GM21423 (cell line): ENCODE results near the gene ROBO3.

Source experiments
- ATAC-seq: cut with Tn5 transposase; IDR thresholded peaks from one replicate; pipeline ENCODE4 v1.9.1; 2021; ENCODE audit warnings: mild to moderate bottlenecking, moderate library complexity; ENCODE audit not compliant: unreplicated experiment

ROBO3 gene

GRCh38 chr11:124891373-124891861 lies 26.2 kb downstream of the ROBO3 start:
- no peak for ATAC-seq

DNA sequence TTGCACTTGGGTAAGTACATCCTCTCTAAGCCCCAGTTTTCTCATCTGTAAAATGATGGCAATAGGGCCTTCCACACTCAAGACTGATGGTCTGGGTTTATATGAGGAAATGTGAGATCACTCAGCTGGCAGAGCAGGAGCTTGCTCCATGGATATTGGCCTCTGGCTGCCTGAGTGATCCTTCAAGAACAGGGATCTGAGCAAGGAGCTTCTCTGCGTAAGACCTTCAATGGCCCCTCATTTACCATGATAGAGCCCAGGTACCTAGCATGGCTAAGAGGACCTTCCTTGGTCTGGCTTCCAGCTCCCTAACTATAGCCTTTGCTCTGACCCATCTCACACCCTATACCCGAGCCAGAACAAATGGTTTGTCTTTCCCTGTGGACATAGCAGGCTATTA lies 26.9 kb downstream of the ROBO3 start:
- no peak for ATAC-seq

DNA sequence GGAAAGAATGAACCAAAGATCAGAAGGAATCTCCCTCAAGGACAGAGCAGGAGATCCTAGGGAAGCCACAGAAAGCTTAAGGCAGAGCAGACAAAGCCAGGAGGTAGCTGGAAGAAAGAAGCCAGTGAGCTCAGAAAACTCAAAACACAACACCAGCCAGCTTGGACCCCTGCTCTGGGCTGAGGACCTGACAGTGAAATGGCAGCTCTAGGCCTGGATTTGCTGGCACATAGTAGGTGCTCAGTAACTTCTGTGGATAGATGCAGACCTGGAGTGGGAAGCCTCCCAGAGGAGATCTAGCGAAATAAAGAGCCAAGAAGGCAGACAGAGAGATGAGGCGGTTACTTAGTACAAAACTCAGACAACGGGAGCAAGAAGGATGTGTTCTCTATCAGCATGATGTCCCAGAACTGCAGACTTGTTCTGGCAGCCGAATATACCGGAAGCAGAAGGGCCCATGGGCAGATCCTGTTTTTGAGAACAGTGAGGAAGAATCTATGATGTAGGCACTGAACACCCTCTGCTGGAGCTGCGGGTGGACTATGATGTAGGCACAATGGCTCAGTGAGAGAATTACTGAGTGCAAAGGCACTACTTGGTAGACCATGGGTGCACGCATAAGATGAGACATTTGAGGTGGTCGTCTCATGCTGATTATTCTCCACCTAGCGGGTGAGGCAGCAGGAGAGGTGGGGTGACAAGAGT lies 27.7 kb downstream of the ROBO3 start:
- ATAC-seq: no peak

DNA sequence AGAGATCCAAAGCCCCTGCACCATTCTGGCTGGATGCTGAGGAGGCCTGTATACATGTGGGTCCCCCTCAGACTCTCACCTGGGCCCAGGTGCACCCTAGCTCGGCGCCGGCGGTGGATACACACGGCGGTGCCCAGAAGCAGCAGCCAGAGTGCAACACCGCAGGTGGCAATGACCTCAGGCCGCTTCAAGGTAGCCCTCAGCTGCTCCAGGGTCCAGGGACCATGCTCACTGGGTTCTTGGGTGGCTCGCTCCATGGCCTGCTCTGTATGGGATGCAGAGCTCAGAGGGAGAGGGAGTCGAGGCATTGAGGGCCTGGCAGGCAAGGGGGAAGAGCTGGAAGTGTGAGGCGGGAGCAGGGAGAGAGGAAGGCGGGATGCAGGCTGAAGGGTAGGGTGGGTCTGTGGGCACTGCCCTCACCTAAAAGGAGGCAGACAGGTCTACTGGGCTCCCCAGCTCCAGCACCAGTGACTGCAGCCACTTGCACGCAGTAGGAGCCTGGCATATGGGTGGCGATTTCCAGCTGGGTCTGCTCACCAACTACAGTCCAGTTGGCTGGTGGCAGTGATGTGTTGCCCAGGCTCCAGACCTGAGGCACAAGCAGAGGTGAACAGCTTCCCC lies 28.7 kb downstream of the ROBO3 start:
- no peak for ATAC-seq

DNA sequence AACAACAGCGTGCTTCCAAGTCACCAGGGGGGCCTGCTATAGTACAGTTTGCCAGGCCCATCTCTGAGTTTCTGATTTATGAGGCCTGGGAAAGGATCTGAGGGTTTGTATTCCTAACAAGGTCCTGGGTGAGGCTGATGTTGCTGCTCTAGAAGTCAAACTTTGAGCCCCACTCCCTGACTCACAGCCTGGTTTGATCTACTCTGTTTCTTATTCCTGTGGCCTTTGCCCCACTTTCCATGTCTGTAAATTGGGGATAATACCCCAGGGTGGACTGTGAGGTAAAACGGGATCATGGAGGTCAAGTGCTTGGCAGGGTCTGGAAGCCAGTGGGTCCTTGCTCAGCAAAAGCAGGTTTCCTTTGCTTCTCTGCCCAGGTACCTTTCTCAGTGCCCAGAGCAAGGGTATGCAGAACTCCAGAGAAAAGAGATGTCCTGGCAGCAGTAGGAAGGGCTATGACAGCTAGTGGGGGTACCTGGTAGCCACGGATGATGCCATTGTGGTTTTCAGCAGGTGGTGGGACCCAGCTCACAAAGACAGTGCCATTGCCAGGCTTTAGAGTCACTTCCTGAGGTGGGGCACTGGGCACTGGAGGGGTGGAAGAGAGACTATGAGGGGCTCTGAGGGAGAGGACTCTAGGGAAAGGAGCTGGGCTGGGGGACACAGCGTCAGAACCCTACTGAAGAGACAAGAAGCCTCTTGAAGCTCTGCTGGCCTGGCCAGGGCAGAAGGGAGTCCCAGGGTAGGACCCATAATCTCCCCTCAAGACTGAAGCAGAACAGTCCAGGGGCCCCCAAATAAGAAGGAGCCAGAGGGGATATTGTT lies 29.6 kb downstream of the ROBO3 start:
- ATAC-seq: no peak

DNA sequence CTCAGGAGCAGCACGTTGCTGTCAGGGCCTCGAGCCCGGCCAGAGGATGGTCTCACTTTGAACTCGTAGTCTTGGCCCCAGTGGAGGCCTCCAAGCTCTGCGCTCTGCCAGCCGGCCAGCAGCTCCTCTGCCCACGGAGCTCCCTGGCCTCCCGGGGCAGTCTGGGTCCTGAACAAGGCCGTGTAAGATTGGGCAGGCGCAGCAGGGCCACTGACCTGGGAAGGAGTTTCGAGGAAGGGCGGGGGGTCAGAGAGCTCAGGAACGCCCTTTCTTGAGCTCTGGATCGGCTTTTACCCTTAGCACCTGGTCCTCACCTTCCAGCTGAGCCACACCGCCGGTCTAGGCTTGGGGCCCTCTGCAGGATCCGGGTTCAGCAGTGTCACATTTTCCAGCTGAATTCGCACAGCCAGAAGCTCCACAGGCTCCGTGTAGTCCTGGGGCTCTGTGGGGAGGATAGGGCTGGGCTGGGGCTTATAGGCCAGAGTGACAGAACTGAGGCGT lies 30.3 kb downstream of the ROBO3 start:
- ATAC-seq: no peak

DNA sequence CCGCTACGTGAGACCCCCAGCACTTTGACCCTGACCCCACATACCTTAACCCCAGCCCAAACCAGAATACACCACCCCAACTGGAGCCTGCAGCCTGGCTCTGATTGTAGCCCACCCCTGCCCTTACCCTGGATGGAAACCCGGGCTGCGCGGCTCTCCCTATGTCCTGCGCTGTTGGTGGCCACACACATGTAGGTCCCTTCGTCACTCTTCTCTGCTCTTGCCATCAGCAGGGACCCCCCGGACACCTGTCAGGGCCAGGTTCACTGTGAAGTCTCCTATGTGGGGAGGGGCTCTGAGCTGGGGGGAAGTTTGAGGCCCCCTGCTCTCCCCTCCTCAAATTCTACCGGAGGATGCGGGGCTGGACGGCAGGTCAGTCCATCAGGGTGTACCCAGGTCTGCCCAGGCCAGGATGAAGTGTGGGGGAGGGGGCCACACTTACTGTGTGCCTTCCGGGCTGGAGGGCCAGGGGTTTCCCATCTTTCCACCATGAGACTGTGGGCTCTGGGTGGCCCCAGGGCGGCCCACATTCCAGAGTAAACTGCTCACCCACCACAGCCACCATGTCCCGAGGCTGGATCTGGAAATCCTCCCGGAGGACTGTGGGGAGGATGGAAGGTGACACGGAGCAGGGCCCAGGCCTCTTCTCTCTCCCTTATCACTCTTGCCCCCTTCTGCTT lies 31.0 kb downstream of the ROBO3 start:
- ATAC-seq: no peak

- no peak for ATAC-seq
Observed at GRCh38 chr11:124896821-124897391, 31.7 kb downstream of the ROBO3 start.

GRCh38 chr11:124897674-124898262 lies 32.5 kb downstream of the ROBO3 start, which contains the start of gene ROBO4:
ROBO4 (minus strand) TSS chr11:124897865; CDS start chr11:124897795, 70 bp downstream.
- no peak for ATAC-seq

DNA sequence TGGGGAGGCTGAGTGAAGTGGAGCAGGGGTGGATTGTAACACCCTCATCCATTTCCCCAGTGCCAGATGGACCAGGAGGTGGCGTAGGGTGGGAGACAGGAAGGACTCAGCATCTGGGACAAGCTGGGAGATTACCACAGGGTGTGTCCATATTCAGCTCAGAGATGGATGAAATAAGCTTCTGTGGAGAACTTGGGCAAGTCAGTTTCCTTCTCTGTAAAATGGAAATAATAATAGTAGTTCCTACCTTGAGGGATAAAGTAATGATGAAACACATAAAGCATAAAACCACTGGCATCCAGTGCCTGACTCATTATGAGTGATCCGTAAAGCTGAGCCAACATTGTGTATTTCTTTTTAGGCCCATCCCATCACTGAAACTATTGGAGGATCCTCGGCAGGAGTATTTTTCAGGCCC lies 33.0 kb downstream of the ROBO3 start:
- ATAC-seq: no peak

DNA sequence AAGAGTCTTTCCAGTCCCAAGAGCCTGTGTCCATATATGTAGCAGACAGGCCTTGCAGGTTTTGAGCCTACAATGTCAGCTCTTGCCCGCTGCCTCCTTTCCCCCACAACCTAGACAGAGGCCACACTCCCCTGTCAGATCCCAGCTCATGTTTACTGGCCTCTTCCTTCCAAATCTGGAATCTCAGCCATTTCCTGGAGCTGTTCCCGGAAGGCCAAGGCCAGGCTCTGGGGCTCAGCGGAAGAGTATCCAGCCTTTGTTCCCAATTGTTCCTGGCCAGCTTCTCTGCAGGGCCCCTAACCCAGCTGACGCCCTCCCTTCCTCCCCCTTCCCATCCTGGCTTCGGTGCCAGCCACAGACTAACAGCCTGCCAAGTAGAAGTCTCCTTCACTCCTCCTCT lies 33.5 kb downstream of the ROBO3 start:
- no peak for ATAC-seq

GRCh38 chr11:124899383-124900145 lies 34.3 kb downstream of the ROBO3 start:
- ATAC-seq: no peak

DNA sequence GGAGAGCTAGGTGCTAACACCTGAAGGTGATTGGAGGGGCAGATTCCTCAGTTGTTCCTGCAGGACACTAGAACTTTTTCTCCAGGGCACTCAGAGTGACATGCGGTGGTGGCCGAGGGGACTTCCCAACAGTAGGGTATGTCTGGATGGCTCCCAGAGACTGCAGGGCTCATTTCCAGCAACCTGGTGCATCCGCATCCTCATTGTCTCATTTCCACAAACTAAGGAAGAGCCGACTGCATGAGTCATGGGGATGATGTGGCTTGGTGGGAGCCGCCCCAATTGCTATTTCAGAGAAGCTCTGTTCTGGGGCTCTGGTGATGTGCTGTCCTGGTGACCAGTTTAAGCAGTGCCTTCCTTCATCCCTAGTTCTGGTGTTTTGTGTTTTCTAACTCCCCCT lies 35.2 kb downstream of the ROBO3 start:
- ATAC-seq: no peak

GRCh38 chr11:124902616-124903015 lies 37.4 kb downstream of the ROBO3 start:
- no peak for ATAC-seq

- no peak for ATAC-seq
Observed at GRCh38 chr11:124915541-124916369, 50.5 kb downstream of the ROBO3 start.

DNA sequence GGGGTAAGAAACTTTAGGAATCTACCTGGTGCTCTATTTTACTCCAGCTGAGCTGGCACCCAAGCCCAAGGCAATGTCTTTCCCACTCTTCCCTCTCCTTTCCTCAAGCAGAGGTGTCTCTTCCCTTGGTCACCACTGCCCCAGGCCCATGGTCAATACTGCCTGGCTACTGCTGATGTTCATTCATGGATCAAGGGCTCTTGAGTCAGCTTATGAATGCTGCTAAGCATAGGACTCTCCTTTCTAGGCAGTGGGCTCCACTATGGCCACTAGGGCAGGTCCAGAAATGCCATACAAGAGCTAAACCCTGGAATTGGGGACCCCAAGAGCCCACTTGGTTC lies 51.1 kb downstream of the ROBO3 start:
- no peak for ATAC-seq

- no peak for ATAC-seq
Observed at GRCh38 chr11:124917115-124917637, 51.9 kb downstream of the ROBO3 start.

- ATAC-seq: no peak
Observed at GRCh38 chr11:124918950-124919349, 53.7 kb downstream of the ROBO3 start, which contains the start of gene HEPN1. HEPN1 (plus strand) TSS chr11:124919250.
